Liver (tissue), 9 donors: Measurements from ENCODE around the gene PRKACA. TPM values are rescaled to one million over a fixed set of nuclear protein-coding genes. Genes with fewer than 3 reads are reported as not detected.

Experiments
- DNase-seq: peaks from one replicate; pipeline ENCODE4 v3.0.0-alpha.2; 2017; ENCODE audit warnings: low spot score
- H3K27ac ChIP-seq, 2 donors: one replicate each; pipeline ENCODE4 v1.7.0; 2013; ENCODE audit warnings: inconsistent platforms in 2 of 2, low read length in 2 of 2, control low read depth in 1 of 2, low read depth in 1 of 2, mild to moderate bottlenecking in 1 of 2
- H3K27me3 ChIP-seq, 4 donors: one replicate each; pipeline versions ENCODE4 v1.6.1 to v1.7.0; 2013; ENCODE audit warnings: low read length in 3 of 4, inconsistent platforms in 1 of 4, mild to moderate bottlenecking in 1 of 4, moderate library complexity in 1 of 4; ENCODE audit not compliant: control insufficient read depth in 4 of 4, insufficient read depth in 4 of 4
- H3K36me3 ChIP-seq, 4 donors: one replicate each; pipeline versions ENCODE4 v1.6.1 to v1.7.0; 2013; ENCODE audit warnings: low read length in 3 of 4, mild to moderate bottlenecking in 3 of 4, low read depth in 1 of 4, moderate library complexity in 1 of 4; ENCODE audit not compliant: control insufficient read depth in 4 of 4, insufficient read depth in 3 of 4
- H3K4me1 ChIP-seq, 4 donors: one replicate each; pipeline versions ENCODE4 v1.6.1 to v1.7.0; 2013; ENCODE audit warnings: low read length in 3 of 4, mild to moderate bottlenecking in 3 of 4, moderate library complexity in 1 of 4; ENCODE audit not compliant: control insufficient read depth in 4 of 4, insufficient read depth in 4 of 4
- H3K4me3 ChIP-seq, 3 donors: one replicate each; pipeline versions ENCODE4 v1.6.1 to v1.7.0; 2013; ENCODE audit warnings: low read length in 3 of 3, control low read depth in 1 of 3, low read depth in 1 of 3, mild to moderate bottlenecking in 1 of 3
- H3K9ac ChIP-seq, 2 donors: one replicate each; pipeline ENCODE4 v1.7.0; 2013; ENCODE audit warnings: low read length in 2 of 2, mild to moderate bottlenecking in 2 of 2, moderate library complexity in 2 of 2, control low read depth in 1 of 2, low read depth in 1 of 2
- H3K9me3 ChIP-seq, 4 donors: one replicate each; pipeline versions ENCODE4 v1.6.1 to v1.7.0; 2013; ENCODE audit warnings: low read length in 3 of 4; ENCODE audit not compliant: control insufficient read depth in 4 of 4
- EGR1 ChIP-seq, 2 donors: IDR thresholded peaks; 2 replicates each; pipeline ENCODE4 v1.6.1; 2016 to 2018; ENCODE audit warnings: antibody characterized with exemption in 2 of 2, low read depth in 2 of 2
- FOXA1 ChIP-seq: IDR thresholded peaks from 2 replicates; pipeline ENCODE4 v1.6.1; 2016; ENCODE audit warnings: antibody characterized with exemption
- FOXA2 ChIP-seq: IDR thresholded peaks from 2 replicates; pipeline ENCODE4 v1.6.1; 2016; ENCODE audit warnings: antibody characterized with exemption
- GABPA ChIP-seq, 2 donors: IDR thresholded peaks in 1 of 2; conservative IDR thresholded peaks in 1 of 2; 2 replicates each; pipeline ENCODE4 v1.6.1; 2016; ENCODE audit warnings: antibody characterized with exemption in 2 of 2, mild to moderate bottlenecking in 1 of 2, moderate library complexity in 1 of 2
- HNF4A ChIP-seq, 2 donors: conservative IDR thresholded peaks; 2 replicates each; pipeline ENCODE4 v1.6.1; 2016; ENCODE audit warnings: antibody characterized with exemption in 2 of 2, mild to moderate bottlenecking in 2 of 2
- HNF4G ChIP-seq: IDR thresholded peaks from 2 replicates; pipeline ENCODE4 v1.6.1; 2016; ENCODE audit warnings: antibody characterized with exemption
- JUND ChIP-seq, 2 donors: IDR thresholded peaks; 2 replicates each; pipeline ENCODE4 v1.6.1; 2016; ENCODE audit warnings: antibody characterized with exemption in 2 of 2
- NR2F2 ChIP-seq: IDR thresholded peaks from 2 replicates; pipeline ENCODE4 v1.6.1; 2016; ENCODE audit warnings: antibody characterized with exemption
- RAD21 ChIP-seq, 2 donors: IDR thresholded peaks; 2 replicates each; pipeline ENCODE4 v1.6.1; 2016; ENCODE audit warnings: antibody characterized with exemption in 2 of 2, mild to moderate bottlenecking in 2 of 2
- RXRA ChIP-seq, 2 donors: IDR thresholded peaks; 2 replicates each; pipeline ENCODE4 v1.6.1; 2017 to 2018; ENCODE audit warnings: antibody characterized with exemption in 2 of 2, mild to moderate bottlenecking in 1 of 2
- SP1 ChIP-seq: IDR thresholded peaks from 2 replicates; pipeline ENCODE4 v1.6.1; 2018; ENCODE audit warnings: antibody characterized with exemption, mild to moderate bottlenecking
- TAF1 ChIP-seq: conservative IDR thresholded peaks from 2 replicates; pipeline ENCODE4 v1.6.1; 2016; ENCODE audit warnings: antibody characterized with exemption, mild to moderate bottlenecking
- WGBS: extraction: QIAGEN DNeasy Blood & Tissue Kit; methylation state at CpG from one replicate; pipeline ENCODE4 v1.1.7; 2013; 5-methylcytosine and 5-hydroxymethylcytosine counted together
- polyA plus RNA-seq, 2 donors: library from polyadenylated mRNA; stranded (reverse) in 1 of 2; unstranded in 1 of 2; fragments of 200-250 nt in 1 of 2; fragments of >200 nt in 1 of 2; fragmentation: Nextera tagmentation in 1 of 2; extraction: Ambion mirVana in 1 of 2; gene quantifications; one replicate each; pipeline versions ENCODE4 v1.2.1 to v1.2.3, GENCODE V29; 2013 to 2015
- total RNA-seq, 2 donors: library from RNA; depleted of rRNA; stranded (reverse); fragments of >200 nt; gene quantifications; one replicate each; pipeline ENCODE4 v1.2.3, GENCODE V29; 2014
- TF ChIP-seq, protein P1 (sequence below): IDR thresholded peaks from 2 replicates; pipeline ENCODE4 v1.6.1; 2016; ENCODE audit warnings: antibody characterized with exemption
- TF ChIP-seq, protein P2 (sequence below): fragments of 150-350 bp; IDR thresholded peaks from 2 replicates; pipeline ENCODE4 v1.5.1; 2017; ENCODE audit warnings: improper control_type of control experiment, low read depth, low read length; ENCODE audit not compliant: missing input control
- TF ChIP-seq, protein P3 (sequence below): IDR thresholded peaks from 2 replicates; pipeline ENCODE4 v1.6.1; 2016; ENCODE audit warnings: antibody characterized with exemption
- donor health status: healthy.
- donor health status: healthy.
- donor health status: healthy.
- donor health status: healthy.
- donor health status: healthy.

Gene PRKACA
- total and polyA plus RNA-seq, 4 donors = 15.5 to 72.4 (median 40.2) TPM

DNA sequence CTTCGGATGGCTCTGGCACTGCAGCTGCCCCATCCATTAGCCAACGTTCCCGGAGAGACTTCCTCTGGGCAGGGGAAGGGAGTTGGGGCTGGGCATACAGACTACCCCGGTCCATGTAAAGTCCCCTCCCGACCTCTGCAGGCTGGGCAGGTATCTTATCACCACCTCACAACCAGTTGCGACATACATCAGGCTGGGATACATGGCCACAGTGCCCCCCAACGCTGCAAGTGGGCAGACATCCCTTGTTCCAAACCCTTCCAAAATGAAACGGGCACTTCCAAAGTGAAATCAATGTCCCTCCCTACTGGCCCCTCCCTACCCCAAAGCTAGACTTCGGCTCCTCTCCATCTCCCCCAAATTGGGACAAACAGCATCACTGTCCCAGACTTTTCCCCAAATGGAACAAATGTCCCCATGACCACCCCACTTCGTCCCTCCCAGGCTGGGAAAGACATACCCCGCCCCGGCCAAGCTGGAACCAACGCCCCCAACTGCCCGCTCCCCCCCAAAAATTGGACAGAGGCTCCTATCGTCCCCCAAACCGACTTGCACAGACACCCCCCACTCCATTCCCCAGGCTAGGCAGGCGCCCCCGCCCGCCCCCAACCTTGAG is 60.7 kb downstream of the PRKACA start:
- H3K4me3 ChIP-seq = no peak overlapping the region

DNA sequence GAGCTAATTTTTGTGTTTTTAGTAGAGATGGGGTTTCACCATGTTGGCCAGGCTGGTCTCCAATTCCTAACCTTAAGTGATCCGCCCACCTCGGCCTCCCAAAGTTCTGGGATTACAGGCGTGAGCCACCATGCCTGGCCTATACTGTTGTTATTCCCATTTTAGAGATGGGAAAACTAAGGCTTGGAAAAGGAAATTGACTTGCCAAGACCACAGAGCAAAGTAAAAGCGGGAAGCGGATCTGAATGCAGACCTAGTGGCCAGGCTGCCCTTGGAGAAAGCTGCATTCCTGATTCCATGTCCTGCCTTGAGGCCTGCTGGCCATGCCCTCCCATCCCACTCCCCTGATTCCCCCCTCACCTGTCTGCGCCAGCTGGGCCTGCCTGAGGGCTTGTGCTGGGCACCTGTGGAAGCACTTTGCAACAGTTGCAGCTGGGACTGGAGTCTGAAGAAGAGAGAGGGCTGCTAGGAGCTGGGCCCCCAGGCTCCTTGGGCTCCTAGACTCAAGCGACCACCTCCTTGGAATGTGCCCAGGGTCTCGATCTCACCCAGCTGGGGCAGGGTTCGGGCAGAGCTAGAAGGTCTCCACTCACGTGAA is 61.4 kb downstream of the PRKACA start:
- peaks cover 0 to 3% (median 0%) of the 10 kb centered on the region in 4 donors for H3K27me3 ChIP-seq
- H3K9me3 ChIP-seq = no peaks in the 10 kb centered on the region
- TF ChIP-seq GABPA (IDR thresholded peaks at IDR 0.05 in 1 of 2, conservative IDR thresholded peaks at IDR 0.05 in 1 of 2) = no peak
- 94% methylated on average over 10 of the region's 10 CpGs for WGBS
- H3K27ac ChIP-seq = no peak overlapping the region
- H3K4me1 ChIP-seq = peaks cover 1 to 29% (median 20%) of the 10 kb centered on the region in 4 donors
- H3K4me3 ChIP-seq = no peak overlapping the region
- no peak for DNase-seq
- H3K36me3 ChIP-seq = peaks cover 7 to 27% (median 13%) of the 10 kb centered on the region in 4 donors
- no peak overlapping the region for H3K9ac ChIP-seq

More for the DNA sequence above, 60.7 kb downstream of the PRKACA start:
- peaks cover 1 to 34% (median 21%) of the 10 kb centered on the region in 4 donors for H3K4me1 ChIP-seq
- DNase-seq = no peak
- no peak overlapping the region for H3K27ac ChIP-seq
- H3K27me3 ChIP-seq = peaks cover 0 to 3% (median 0%) of the 10 kb centered on the region in 4 donors
- TF ChIP-seq, protein P1, sequence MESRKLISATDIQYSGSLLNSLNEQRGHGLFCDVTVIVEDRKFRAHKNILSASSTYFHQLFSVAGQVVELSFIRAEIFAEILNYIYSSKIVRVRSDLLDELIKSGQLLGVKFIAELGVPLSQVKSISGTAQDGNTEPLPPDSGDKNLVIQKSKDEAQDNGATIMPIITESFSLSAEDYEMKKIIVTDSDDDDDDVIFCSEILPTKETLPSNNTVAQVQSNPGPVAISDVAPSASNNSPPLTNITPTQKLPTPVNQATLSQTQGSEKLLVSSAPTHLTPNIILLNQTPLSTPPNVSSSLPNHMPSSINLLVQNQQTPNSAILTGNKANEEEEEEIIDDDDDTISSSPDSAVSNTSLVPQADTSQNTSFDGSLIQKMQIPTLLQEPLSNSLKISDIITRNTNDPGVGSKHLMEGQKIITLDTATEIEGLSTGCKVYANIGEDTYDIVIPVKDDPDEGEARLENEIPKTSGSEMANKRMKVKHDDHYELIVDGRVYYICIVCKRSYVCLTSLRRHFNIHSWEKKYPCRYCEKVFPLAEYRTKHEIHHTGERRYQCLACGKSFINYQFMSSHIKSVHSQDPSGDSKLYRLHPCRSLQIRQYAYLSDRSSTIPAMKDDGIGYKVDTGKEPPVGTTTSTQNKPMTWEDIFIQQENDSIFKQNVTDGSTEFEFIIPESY = no peak
- TF ChIP-seq RAD21 (IDR thresholded peaks at IDR 0.05) (no peak), FOXA2 (no peak), HNF4A (conservative IDR thresholded peaks at IDR 0.05) (no peak), NR2F2 (no peak), RXRA (IDR thresholded peaks at IDR 0.05) (no peak), HNF4G (no peak), JUND (IDR thresholded peaks at IDR 0.05) (no peak), TAF1 (no peak), GABPA (IDR thresholded peaks at IDR 0.05 in 1 of 2, conservative IDR thresholded peaks at IDR 0.05 in 1 of 2) (no peak), FOXA1 (no peak), SP1 (no peak), EGR1 (IDR thresholded peaks at IDR 0.05; ENCODE audit: low read depth in 2 of 2) (no peak)
- TF ChIP-seq, protein P2, sequence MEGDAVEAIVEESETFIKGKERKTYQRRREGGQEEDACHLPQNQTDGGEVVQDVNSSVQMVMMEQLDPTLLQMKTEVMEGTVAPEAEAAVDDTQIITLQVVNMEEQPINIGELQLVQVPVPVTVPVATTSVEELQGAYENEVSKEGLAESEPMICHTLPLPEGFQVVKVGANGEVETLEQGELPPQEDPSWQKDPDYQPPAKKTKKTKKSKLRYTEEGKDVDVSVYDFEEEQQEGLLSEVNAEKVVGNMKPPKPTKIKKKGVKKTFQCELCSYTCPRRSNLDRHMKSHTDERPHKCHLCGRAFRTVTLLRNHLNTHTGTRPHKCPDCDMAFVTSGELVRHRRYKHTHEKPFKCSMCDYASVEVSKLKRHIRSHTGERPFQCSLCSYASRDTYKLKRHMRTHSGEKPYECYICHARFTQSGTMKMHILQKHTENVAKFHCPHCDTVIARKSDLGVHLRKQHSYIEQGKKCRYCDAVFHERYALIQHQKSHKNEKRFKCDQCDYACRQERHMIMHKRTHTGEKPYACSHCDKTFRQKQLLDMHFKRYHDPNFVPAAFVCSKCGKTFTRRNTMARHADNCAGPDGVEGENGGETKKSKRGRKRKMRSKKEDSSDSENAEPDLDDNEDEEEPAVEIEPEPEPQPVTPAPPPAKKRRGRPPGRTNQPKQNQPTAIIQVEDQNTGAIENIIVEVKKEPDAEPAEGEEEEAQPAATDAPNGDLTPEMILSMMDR = no peak
- TF ChIP-seq, protein P3, sequence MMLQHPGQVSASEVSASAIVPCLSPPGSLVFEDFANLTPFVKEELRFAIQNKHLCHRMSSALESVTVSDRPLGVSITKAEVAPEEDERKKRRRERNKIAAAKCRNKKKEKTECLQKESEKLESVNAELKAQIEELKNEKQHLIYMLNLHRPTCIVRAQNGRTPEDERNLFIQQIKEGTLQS = no peak
- H3K9ac ChIP-seq = no peak overlapping the region
- 63% methylated on average over 19 of the region's 19 CpGs for whole genome bisulfite sequencing
- H3K36me3 ChIP-seq = peaks cover 7 to 27% (median 13%) of the 10 kb centered on the region in 4 donors
- H3K9me3 ChIP-seq = no peaks in the 10 kb centered on the region
